Lower leg skin (tissue), 3 donors: ENCODE measurements around the gene COG5.

Source experiments
- POLR2A ChIP-seq, 2 donors: fragments of 450-650 bp; IDR thresholded peaks; one replicate each; pipeline ENCODE4 v1.6.1; 2016 to 2017; ENCODE audit warnings: antibody characterized with exemption in 2 of 2, mild to moderate bottlenecking in 1 of 2, moderate library complexity in 1 of 2
- TF ChIP-seq, protein P1 (sequence below), 3 donors: fragments of 450-650 bp; IDR thresholded peaks; one replicate each; pipeline ENCODE4 v1.5.1; 2016; ENCODE audit warnings: antibody characterized with exemption in 3 of 3, mild to moderate bottlenecking in 3 of 3, moderate library complexity in 2 of 3

DNA sequence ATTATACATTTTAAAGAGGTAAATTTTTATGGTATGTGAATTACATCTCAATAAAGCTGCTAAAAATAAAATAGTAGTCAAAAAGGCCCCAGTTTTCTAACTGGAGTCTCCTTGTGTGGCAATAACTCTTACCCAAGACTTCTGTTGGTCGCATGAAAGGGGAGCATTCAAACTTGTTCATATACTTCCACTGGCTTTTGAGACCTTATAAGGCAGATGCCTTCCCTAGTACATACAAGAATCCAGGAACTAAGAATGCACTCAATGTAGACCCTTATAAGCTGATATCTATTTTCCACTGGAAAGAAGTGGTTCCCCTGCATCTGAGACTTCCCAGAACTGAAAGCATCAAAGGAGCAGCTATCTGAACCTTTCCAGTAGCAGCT is 29.3 kb upstream of the COG5 start:
- TF ChIP-seq, protein P1, sequence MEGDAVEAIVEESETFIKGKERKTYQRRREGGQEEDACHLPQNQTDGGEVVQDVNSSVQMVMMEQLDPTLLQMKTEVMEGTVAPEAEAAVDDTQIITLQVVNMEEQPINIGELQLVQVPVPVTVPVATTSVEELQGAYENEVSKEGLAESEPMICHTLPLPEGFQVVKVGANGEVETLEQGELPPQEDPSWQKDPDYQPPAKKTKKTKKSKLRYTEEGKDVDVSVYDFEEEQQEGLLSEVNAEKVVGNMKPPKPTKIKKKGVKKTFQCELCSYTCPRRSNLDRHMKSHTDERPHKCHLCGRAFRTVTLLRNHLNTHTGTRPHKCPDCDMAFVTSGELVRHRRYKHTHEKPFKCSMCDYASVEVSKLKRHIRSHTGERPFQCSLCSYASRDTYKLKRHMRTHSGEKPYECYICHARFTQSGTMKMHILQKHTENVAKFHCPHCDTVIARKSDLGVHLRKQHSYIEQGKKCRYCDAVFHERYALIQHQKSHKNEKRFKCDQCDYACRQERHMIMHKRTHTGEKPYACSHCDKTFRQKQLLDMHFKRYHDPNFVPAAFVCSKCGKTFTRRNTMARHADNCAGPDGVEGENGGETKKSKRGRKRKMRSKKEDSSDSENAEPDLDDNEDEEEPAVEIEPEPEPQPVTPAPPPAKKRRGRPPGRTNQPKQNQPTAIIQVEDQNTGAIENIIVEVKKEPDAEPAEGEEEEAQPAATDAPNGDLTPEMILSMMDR (IDR thresholded peaks at IDR 0.05) = no peak
- no peak for TF ChIP-seq POLR2A (IDR thresholded peaks at IDR 0.05)
